Activated CD4-positive, alpha-beta T cell treated with anti-CD3 and anti-CD28 coated beads, Interleukin-2, amount 50 U/mL, for 48 hours (primary cell): ENCODE data around the gene MUC5AC.

ENCODE experiments used
- DNase-seq, 2 experiments: peaks; one replicate each; pipeline ENCODE4 v3.0.0-alpha.2; 2020

Gene MUC5AC

GRCh38 chr11:1227551-1228100, 69.9 kb downstream of the MUC5AC start:
- DNase-seq: no peak

- no peak for DNase-seq
These were observed 70.5 kb downstream of the MUC5AC start for GRCh38 chr11:1228101-1228821.

- no peak for DNase-seq
These were observed 71.2 kb downstream of the MUC5AC start for GRCh38 chr11:1228921-1229451.

GRCh38 chr11:1229471-1230120, 71.8 kb downstream of the MUC5AC start:
- DNase-seq: no peak

- DNase-seq: no peak
These were observed 72.3 kb downstream of the MUC5AC start for GRCh38 chr11:1230121-1230455.

- DNase-seq: no peak
These were observed 73.0 kb downstream of the MUC5AC start for GRCh38 chr11:1230456-1231395.

- DNase-seq: no peak
These were observed 73.8 kb downstream of the MUC5AC start for GRCh38 chr11:1231396-1232020.

GRCh38 chr11:1232021-1232882, 74.5 kb downstream of the MUC5AC start:
- no peak for DNase-seq

- no peak for DNase-seq
These were observed 75.1 kb downstream of the MUC5AC start for GRCh38 chr11:1232883-1233321.

- no peak for DNase-seq
These were observed 75.7 kb downstream of the MUC5AC start for GRCh38 chr11:1233351-1234053.

GRCh38 chr11:1234054-1234720, 76.4 kb downstream of the MUC5AC start:
- DNase-seq: no peak

GRCh38 chr11:1234771-1235305, 77.1 kb downstream of the MUC5AC start:
- DNase-seq: no peak

- no peak for DNase-seq
These were observed 77.7 kb downstream of the MUC5AC start for GRCh38 chr11:1235306-1235900.

- no peak for DNase-seq
These were observed 78.2 kb downstream of the MUC5AC start for GRCh38 chr11:1235901-1236315.

GRCh38 chr11:1236316-1237127, 78.8 kb downstream of the MUC5AC start:
- no peak for DNase-seq

- DNase-seq: no peak
These were observed 79.4 kb downstream of the MUC5AC start for GRCh38 chr11:1237128-1237580.

GRCh38 chr11:1237851-1238250, 80.1 kb downstream of the MUC5AC start:
- no peak for DNase-seq
